Measurements from ENCODE around the gene PIP4P1. TPM values are rescaled to one million over a fixed set of nuclear protein-coding genes. Genes with fewer than 3 reads are reported as not detected.

PIP4P1 gene
- total and polyA plus RNA-seq, 9 of the 15 experiments (the other 6 are each of a cell fraction or from before 2014, with no cell fraction given), result 5.3 to 20.9 (median 10.7) TPM

GRCh38 chr14:20412876-20413743, 48.1 kb downstream of the PIP4P1 start, which contains the start of gene TEP1 (continued):
- TF ChIP-seq CUX1 (CRISPR knock-in tag; IDR thresholded peaks at IDR 0.05) (no peak), ZNF134 (CRISPR knock-in tag; conservative IDR thresholded peaks at IDR 0.05) (no peak), ZNF778 (CRISPR knock-in tag; IDR thresholded peaks at IDR 0.05) (no peak), SMARCA4 (IDR thresholded peaks at IDR 0.05) (no peak), KDM5B (IDR thresholded peaks at IDR 0.05; ENCODE audit: insufficient replicate concordance, low read depth, low read length) (peak; percentile 60), HDAC8 (tag; IDR thresholded peaks at IDR 0.05) (no peak), POLR2B (IDR thresholded peaks at IDR 0.05; ENCODE audit: low read depth, partially characterized antibody) (peak; percentile 72), ZNF766 (CRISPR knock-in tag; conservative IDR thresholded peaks at IDR 0.05) (no peak), SAP30 (IDR thresholded peaks at IDR 0.05; ENCODE audit: borderline replicate concordance, insufficient read depth, low read depth, low read length, poor library complexity, severe bottlenecking) (peak; percentile 33), ZNF717 (CRISPR knock-in tag; IDR thresholded peaks at IDR 0.05) (no peak), ZNF785 (CRISPR knock-in tag; IDR thresholded peaks at IDR 0.05) (no peak), DLX4 (CRISPR knock-in tag; IDR thresholded peaks at IDR 0.05) (no peak), E2F4 (CRISPR knock-in tag; IDR thresholded peaks at IDR 0.05; ENCODE audit: low read depth) (no peak)
- TF ChIP-seq, protein P1, sequence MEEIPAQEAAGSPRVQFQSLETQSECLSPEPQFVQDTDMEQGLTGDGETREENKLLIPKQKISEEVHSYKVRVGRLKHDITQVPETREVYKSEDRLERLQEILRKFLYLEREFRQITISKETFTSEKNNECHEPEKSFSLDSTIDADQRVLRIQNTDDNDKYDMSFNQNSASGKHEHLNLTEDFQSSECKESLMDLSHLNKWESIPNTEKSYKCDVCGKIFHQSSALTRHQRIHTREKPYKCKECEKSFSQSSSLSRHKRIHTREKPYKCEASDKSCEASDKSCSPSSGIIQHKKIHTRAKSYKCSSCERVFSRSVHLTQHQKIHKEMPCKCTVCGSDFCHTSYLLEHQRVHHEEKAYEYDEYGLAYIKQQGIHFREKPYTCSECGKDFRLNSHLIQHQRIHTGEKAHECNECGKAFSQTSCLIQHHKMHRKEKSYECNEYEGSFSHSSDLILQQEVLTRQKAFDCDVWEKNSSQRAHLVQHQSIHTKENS (CRISPR knock-in tag; IDR thresholded peaks at IDR 0.05), result no peak
- TF ChIP-seq, protein P2, sequence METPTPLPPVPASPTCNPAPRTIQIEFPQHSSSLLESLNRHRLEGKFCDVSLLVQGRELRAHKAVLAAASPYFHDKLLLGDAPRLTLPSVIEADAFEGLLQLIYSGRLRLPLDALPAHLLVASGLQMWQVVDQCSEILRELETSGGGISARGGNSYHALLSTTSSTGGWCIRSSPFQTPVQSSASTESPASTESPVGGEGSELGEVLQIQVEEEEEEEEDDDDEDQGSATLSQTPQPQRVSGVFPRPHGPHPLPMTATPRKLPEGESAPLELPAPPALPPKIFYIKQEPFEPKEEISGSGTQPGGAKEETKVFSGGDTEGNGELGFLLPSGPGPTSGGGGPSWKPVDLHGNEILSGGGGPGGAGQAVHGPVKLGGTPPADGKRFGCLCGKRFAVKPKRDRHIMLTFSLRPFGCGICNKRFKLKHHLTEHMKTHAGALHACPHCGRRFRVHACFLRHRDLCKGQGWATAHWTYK (CRISPR knock-in tag; IDR thresholded peaks at IDR 0.05), result no peak
